Esophagus squamous epithelium (tissue), 4 donors: Measurements from ENCODE around the gene C6orf163.

Experiments used
- POLR2A ChIP-seq, 4 donors: fragments of 450-650 bp; IDR thresholded peaks; one replicate each; pipeline ENCODE4 v1.6.1; 2017; ENCODE audit warnings: antibody characterized with exemption in 4 of 4, mild to moderate bottlenecking in 4 of 4, moderate library complexity in 3 of 4
- TF ChIP-seq, protein P1 (sequence below), 6 experiments: fragments of 450-650 bp in 4 of 6; fragments of 200-600 bp in 2 of 6; sonication (generic) in 2 of 6; IDR thresholded peaks; one replicate each; pipeline ENCODE4 v1.5.1; 2016 to 2019; ENCODE audit warnings: antibody characterized with exemption in 6 of 6, mild to moderate bottlenecking in 4 of 6, moderate library complexity in 4 of 6

DNA sequence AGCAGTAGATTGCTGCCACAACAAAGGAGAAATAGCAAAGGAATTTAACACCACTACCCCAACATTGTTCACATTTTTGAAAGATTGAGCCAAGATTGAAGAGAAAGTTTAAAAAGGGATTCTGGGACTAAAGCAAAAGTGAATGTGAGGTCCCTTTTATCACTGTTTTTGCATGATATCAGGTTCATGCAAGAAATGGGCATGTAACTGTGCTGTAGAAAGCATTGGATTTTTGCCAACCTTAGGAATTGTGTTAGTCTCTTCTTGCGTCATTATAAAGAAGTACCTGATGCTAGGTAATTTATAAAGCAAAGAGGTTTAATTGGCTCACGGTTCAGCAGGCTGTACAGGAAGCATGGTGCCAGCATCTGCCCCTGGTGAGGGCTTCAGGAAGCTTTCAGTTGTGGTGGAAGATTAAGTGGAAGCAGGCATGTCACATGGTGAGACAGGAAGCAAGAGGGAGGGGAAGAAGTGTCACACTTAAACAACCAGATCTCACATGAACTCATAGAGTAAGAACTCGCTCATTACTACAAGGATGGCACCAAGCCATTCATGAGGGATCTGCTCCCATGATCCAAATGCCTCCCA lies 10.9 kb upstream of the C6orf163 start:
- TF ChIP-seq, protein P1, sequence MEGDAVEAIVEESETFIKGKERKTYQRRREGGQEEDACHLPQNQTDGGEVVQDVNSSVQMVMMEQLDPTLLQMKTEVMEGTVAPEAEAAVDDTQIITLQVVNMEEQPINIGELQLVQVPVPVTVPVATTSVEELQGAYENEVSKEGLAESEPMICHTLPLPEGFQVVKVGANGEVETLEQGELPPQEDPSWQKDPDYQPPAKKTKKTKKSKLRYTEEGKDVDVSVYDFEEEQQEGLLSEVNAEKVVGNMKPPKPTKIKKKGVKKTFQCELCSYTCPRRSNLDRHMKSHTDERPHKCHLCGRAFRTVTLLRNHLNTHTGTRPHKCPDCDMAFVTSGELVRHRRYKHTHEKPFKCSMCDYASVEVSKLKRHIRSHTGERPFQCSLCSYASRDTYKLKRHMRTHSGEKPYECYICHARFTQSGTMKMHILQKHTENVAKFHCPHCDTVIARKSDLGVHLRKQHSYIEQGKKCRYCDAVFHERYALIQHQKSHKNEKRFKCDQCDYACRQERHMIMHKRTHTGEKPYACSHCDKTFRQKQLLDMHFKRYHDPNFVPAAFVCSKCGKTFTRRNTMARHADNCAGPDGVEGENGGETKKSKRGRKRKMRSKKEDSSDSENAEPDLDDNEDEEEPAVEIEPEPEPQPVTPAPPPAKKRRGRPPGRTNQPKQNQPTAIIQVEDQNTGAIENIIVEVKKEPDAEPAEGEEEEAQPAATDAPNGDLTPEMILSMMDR (IDR thresholded peaks at IDR 0.05) = no peak
- no peak for TF ChIP-seq POLR2A (IDR thresholded peaks at IDR 0.05)
